ENCODE measurements around the gene SELPLG.

The SELPLG gene, protein sequence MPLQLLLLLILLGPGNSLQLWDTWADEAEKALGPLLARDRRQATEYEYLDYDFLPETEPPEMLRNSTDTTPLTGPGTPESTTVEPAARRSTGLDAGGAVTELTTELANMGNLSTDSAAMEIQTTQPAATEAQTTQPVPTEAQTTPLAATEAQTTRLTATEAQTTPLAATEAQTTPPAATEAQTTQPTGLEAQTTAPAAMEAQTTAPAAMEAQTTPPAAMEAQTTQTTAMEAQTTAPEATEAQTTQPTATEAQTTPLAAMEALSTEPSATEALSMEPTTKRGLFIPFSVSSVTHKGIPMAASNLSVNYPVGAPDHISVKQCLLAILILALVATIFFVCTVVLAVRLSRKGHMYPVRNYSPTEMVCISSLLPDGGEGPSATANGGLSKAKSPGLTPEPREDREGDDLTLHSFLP

DNA sequence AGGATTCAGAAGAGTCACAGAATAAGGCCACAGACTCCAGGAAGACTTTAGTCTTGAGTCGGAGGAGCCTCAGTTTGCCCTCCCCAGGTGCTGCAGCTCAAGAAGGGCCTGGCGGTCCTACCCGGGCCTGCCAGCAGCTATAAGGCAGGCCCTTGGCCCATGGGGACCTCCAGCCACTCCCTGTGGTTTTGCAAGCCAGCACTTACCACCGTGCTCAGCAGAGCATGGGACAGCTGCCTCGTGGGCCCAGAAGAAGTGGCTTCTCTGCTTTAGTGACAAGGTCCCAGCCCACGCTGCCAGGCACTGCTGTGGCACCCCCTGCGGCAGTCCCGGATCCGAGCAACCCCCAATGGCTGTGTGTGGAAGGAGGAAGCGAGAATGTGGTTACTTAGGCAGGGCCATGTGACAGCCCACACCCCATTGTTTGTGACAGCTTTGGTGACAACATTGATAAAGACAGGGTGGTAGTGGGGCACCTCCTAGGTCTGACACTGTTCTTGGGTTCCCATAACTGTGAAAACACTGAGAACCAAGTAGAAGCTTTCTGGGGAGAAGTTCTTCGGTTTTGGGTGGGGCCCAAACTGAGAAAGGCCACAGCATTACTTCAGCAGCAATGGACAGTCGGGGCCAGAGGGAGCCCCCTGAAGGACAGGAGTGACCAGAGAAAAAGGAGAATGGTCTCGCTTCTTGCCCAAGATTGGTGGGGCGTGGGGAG, at the start of gene SELPLG:
TSS of gene SELPLG (minus strand) at position 361 of the 715 bp plus-strand sequence. CDS start 9,587 bp downstream, outside the sequence.
- in situ Hi-C loops (cut with MboI; ENCODE audit: low pct_unique_long_range_greater_than_20kb, low sequenced_read_pairs, unreplicated experiment): no loop called here

DNA sequence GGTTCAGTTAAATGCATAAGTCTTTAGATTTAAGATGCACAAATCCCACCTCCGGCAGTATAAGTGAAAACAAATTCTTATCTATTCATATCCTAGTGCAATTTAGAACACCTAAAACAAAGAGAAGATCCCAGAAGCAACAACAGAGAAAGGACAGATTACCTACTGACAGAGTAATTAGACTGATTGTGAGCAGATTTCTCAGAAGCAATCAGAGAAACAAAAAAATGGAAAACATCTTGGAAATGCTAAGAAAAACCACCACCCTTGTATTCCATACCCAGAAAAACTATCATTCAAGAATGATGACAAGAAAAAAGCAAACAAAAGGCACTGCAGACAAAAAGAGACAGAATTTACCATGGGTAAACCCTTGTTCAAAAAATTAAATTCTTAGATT, 47.6 kb upstream of the SELPLG start:
- DNase-seq (ENCODE audit: low spot score): no peak
- TF ChIP-seq, protein P1, sequence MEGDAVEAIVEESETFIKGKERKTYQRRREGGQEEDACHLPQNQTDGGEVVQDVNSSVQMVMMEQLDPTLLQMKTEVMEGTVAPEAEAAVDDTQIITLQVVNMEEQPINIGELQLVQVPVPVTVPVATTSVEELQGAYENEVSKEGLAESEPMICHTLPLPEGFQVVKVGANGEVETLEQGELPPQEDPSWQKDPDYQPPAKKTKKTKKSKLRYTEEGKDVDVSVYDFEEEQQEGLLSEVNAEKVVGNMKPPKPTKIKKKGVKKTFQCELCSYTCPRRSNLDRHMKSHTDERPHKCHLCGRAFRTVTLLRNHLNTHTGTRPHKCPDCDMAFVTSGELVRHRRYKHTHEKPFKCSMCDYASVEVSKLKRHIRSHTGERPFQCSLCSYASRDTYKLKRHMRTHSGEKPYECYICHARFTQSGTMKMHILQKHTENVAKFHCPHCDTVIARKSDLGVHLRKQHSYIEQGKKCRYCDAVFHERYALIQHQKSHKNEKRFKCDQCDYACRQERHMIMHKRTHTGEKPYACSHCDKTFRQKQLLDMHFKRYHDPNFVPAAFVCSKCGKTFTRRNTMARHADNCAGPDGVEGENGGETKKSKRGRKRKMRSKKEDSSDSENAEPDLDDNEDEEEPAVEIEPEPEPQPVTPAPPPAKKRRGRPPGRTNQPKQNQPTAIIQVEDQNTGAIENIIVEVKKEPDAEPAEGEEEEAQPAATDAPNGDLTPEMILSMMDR (IDR thresholded peaks at IDR 0.05; ENCODE audit: extremely low read depth, insufficient read depth, missing control alignments): no peak
- in situ Hi-C loops (cut with MboI; ENCODE audit: low pct_unique_long_range_greater_than_20kb, low sequenced_read_pairs, unreplicated experiment): no loop called here

More for the DNA sequence above, at the start of gene SELPLG:
- TF ChIP-seq, protein P1 (IDR thresholded peaks at IDR 0.05; ENCODE audit: extremely low read depth, insufficient read depth, missing control alignments): peak; percentile 33
- DNase-seq (ENCODE audit: low spot score): peak; percentile 82

DNA sequence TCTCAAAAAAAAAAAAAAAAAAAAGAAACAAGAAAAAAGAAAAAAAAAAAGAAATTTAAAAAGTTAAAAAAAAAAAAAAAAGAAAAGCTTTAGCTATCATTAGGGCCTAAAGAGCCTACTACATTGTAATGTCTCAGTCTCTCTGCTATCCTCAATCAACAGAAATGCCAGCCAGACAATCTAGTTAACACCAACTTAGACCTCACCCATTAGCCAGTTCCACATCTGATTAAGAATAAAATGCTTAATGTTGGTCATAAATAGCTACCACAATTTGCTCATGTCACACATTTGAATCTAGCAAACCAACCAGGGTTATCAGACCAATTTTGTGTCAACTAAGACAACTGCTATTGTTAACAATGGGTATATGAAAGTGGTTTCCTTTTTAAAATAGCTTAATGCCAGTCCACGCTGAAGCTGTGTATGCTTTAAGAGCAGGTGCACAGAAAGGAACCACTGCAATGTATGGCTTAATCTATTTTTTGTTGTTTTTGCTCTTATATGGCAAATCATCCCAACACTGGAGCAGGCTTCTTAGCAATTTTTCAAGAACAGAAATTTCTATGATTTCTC, 45.5 kb upstream of the SELPLG start:
- in situ Hi-C loops (cut with MboI; ENCODE audit: low pct_unique_long_range_greater_than_20kb, low sequenced_read_pairs, unreplicated experiment): no loop called here
- no peak for DNase-seq (ENCODE audit: low spot score)
- TF ChIP-seq, protein P1 (IDR thresholded peaks at IDR 0.05; ENCODE audit: extremely low read depth, insufficient read depth, missing control alignments): no peak

DNA sequence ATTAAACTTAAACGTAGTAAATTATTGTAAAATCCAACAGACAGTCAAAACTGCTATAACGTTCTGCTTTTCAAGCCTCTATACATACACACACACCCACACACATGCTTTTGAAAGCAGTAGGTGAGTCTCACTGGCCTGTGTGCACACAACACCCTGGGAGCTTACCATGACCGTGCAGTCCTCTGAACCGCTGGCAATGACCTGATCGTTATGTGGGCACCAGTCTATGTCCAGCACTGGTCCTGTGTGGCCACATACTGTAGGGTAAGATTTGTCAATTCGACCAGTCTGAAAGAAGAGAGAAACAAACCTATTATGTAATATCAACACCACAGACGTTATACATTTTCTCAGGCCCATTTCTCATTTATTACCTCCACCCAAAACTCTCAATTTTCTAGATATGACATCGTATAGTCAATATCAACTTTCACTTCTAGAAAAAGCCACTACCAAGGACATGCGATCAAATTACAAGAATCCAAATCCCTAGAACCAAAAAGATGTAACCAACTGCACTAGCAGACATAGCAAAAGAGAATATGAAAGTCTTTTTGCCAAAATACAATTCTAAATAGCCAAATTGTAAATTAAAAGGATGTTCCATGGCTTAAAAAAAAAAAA, 44.5 kb upstream of the SELPLG start:
- TF ChIP-seq, protein P1 (IDR thresholded peaks at IDR 0.05; ENCODE audit: extremely low read depth, insufficient read depth, missing control alignments): no peak
- DNase-seq (ENCODE audit: low spot score): no peak
- in situ Hi-C loops (cut with MboI; ENCODE audit: low pct_unique_long_range_greater_than_20kb, low sequenced_read_pairs, unreplicated experiment): no loop called here

DNA sequence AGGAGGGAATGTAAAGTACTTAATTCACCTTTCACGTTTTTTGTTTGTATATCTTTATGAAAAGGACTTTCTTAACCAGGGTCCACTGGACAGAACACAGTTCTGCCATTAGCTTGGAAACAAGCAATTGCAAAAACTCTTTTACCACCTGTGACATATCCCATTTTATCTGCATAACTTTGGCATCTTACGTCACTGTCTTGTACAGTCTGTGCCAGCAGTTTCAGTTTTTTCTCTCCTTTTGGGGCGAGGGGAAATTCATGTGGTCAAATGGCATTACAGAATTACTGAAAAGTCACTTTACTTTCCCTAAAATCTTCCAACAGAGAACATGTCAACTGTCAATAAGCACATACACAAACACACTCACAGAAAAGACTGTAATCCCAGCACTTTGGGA, 43.7 kb upstream of the SELPLG start:
- in situ Hi-C loops (cut with MboI; ENCODE audit: low pct_unique_long_range_greater_than_20kb, low sequenced_read_pairs, unreplicated experiment): no loop called here

More for the DNA sequence above, 43.7 kb upstream of the SELPLG start:
- TF ChIP-seq, protein P1 (IDR thresholded peaks at IDR 0.05; ENCODE audit: extremely low read depth, insufficient read depth, missing control alignments): no peak
- no peak for DNase-seq (ENCODE audit: low spot score)
